HCT116 (cell line): ENCODE measurements around the gene TBC1D19. TPM values are rescaled to one million over a fixed set of nuclear protein-coding genes. Genes with fewer than 3 reads are reported as not detected.

Experiments
- ATAC-seq: fragments of 200-7000 bp; cut with Tn5 transposase; 2 replicates; pipeline ENCODE4 v1.9.1; 2020; ENCODE audit warnings: mild to moderate bottlenecking, moderate library complexity
- BruUV-seq: library from RNA; stranded (reverse); fragments of 400-500 nt; replicated peaks from 2 replicates; lab custom pipeline; 2021; lab: Mats Ljungman, UMichigan
- CTCF ChIA-PET: fragments of 300-600 bp; sonication (Branson Sonifier 250); formaldehyde crosslinking; loops from one replicate; lab custom pipeline; 2021; ENCODE audit warnings: antibody characterized with exemption; lab: Charles Lee
- POLR2A ChIA-PET: fragments of 300-600, 350-600 bp; sonication (Branson Sonifier 250); formaldehyde crosslinking; loops from one replicate; lab custom pipeline; 2021; ENCODE audit warnings: antibody characterized with exemption; lab: Charles Lee
- RAD21 ChIA-PET, 2 experiments: fragments of 300-600 bp; sonication (Branson Sonifier 250); formaldehyde crosslinking; loops; one replicate each; lab custom pipeline; 2023; ENCODE audit warnings: low total read pairs in 2 of 2; ENCODE audit not compliant: uncharacterized antibody in 2 of 2, unreplicated experiment in 2 of 2, low non-redundant PET in 1 of 2; lab: Charles Lee
- DNase-seq: peaks from one replicate; pipeline ENCODE4 v3.0.0-alpha.2; 2010; ENCODE audit warnings: low read depth, low spot score
- H2AFZ ChIP-seq: fragments of 200-600 bp; shearing (Covaris generic), sonication (generic); 2 replicates; pipeline ENCODE4 v1.6.1; 2017; ENCODE audit warnings: low read depth, mixed run types, mixed read lengths, antibody characterized with exemption, low read length; ENCODE audit not compliant: poor library complexity, severe bottlenecking
- H3K27ac ChIP-seq: 2 replicates; pipeline ENCODE4 v1.5.1; 2012; ENCODE audit warnings: low read depth, low read length
- H3K27me3 ChIP-seq: fragments of 200-600 bp; sonication (generic); 2 replicates; pipeline ENCODE4 v1.6.1; 2016; ENCODE audit warnings: mixed run types, low read length, mixed read lengths; ENCODE audit not compliant: insufficient read depth
- H3K36me3 ChIP-seq, 2 experiments: fragments of 200-500 bp in 1 of 2; fragments of 200-600 bp in 1 of 2; sonication (Bioruptor generic) in 1 of 2; sonication (generic) in 1 of 2; 2 replicates each; pipeline versions ENCODE4 v1.5.1 to v1.6.1; 2014 to 2016; ENCODE audit warnings: low read length in 2 of 2, inconsistent platforms in 1 of 2, mixed read lengths in 1 of 2, mixed run types in 1 of 2; ENCODE audit not compliant: insufficient read depth in 2 of 2, control insufficient read depth in 1 of 2
- H3K4me1 ChIP-seq, 2 experiments: fragments of 200-600 bp in 1 of 2; sonication (generic) in 1 of 2; 2 replicates each; pipeline versions ENCODE4 v1.5.1 to v1.6.1; 2012 to 2017; ENCODE audit warnings: low read length in 2 of 2, inconsistent platforms in 1 of 2, mild to moderate bottlenecking in 1 of 2, mixed read lengths in 1 of 2, mixed run types in 1 of 2, moderate library complexity in 1 of 2; ENCODE audit not compliant: insufficient read depth in 2 of 2, control insufficient read depth in 1 of 2
- H3K4me2 ChIP-seq: fragments of 200-600 bp; sonication (generic); 2 replicates; pipeline ENCODE4 v1.6.1; 2017; ENCODE audit warnings: mixed run types, low read length, mixed read lengths
- H3K4me3 ChIP-seq, 2 experiments: fragments of 200-600 bp in 1 of 2; sonication (generic) in 1 of 2; replicated peaks in 1 of 2; 2 replicates each; pipeline ENCODE4 v1.5.1; 2011 to 2016; ENCODE audit warnings: low read length in 2 of 2, control low read depth in 1 of 2, low read depth in 1 of 2, mild to moderate bottlenecking in 1 of 2, mixed read lengths in 1 of 2, mixed run types in 1 of 2
- H3K79me2 ChIP-seq: fragments of 200-600 bp; sonication (generic); 2 replicates; pipeline ENCODE4 v1.6.1; 2017; ENCODE audit warnings: mild to moderate bottlenecking, mixed run types, low read length, moderate library complexity, mixed read lengths; ENCODE audit not compliant: insufficient read depth
- H3K9ac ChIP-seq: fragments of 200-600 bp; sonication (generic); 2 replicates; pipeline ENCODE4 v1.6.1; 2016; ENCODE audit warnings: low read length, mixed read lengths
- H3K9me2 ChIP-seq: fragments of 200-600 bp; sonication (generic), shearing (Covaris generic); 2 replicates; pipeline ENCODE4 v1.6.1; 2017; ENCODE audit warnings: mixed run types, mild to moderate bottlenecking, moderate library complexity; ENCODE audit not compliant: insufficient read depth
- H3K9me3 ChIP-seq, 2 experiments: fragments of 200-500 bp in 1 of 2; fragments of 200-600 bp in 1 of 2; sonication (Bioruptor generic) in 1 of 2; sonication (generic) in 1 of 2; 2 replicates each; pipeline ENCODE4 v1.6.1; 2014 to 2017; ENCODE audit warnings: low read length in 2 of 2, mixed read lengths in 2 of 2, inconsistent platforms in 1 of 2, low read depth in 1 of 2, mild to moderate bottlenecking in 1 of 2, mixed run types in 1 of 2, moderate library complexity in 1 of 2; ENCODE audit not compliant: control insufficient read depth in 1 of 2, insufficient read depth in 1 of 2
- H4K20me1 ChIP-seq: fragments of 200-600 bp; sonication (generic), shearing (Covaris generic); 2 replicates; pipeline ENCODE4 v1.6.1; 2017; ENCODE audit warnings: mixed run types, mild to moderate bottlenecking, moderate library complexity; ENCODE audit not compliant: insufficient read depth
- CBX3 ChIP-seq: IDR thresholded peaks from 2 replicates; pipeline ENCODE4 v1.6.1; 2012; ENCODE audit warnings: low read depth
- CTCF ChIP-seq, 3 experiments: fragments of 200-600 bp in 1 of 3; sonication (generic) in 1 of 3; IDR thresholded peaks in 2 of 3; conservative IDR thresholded peaks in 1 of 3; 2 replicates each; pipeline ENCODE4 v1.5.1; 2012 to 2017; ENCODE audit warnings: low read depth in 2 of 3, low read length in 2 of 3, antibody characterized with exemption in 1 of 3, borderline replicate concordance in 1 of 3, control low read depth in 1 of 3, mild to moderate bottlenecking in 1 of 3, mixed read lengths in 1 of 3, mixed run types in 1 of 3, moderate library complexity in 1 of 3; ENCODE audit not compliant: insufficient read depth in 1 of 3
- EGR1 ChIP-seq: IDR thresholded peaks from 2 replicates; pipeline ENCODE4 v1.6.1; 2012; ENCODE audit warnings: low read depth
- JUND ChIP-seq: IDR thresholded peaks from 2 replicates; pipeline ENCODE4 v1.6.1; 2012
- MAX ChIP-seq: IDR thresholded peaks from 2 replicates; pipeline ENCODE4 v1.6.1; 2012
- POLR2AphosphoS5 ChIP-seq: IDR thresholded peaks from 2 replicates; pipeline ENCODE4 v1.6.1; 2011; ENCODE audit warnings: mild to moderate bottlenecking, low read depth, low read length, moderate library complexity
- SIN3A ChIP-seq: IDR thresholded peaks from 2 replicates; pipeline ENCODE4 v1.6.1; 2012; ENCODE audit warnings: low read depth
- SRF ChIP-seq: IDR thresholded peaks from 2 replicates; pipeline ENCODE4 v1.6.1; 2012; ENCODE audit warnings: low read depth
- ZFX ChIP-seq: fragments of 450-650 bp; IDR thresholded peaks from 2 replicates; pipeline ENCODE4 v1.6.1; 2017
- intact Hi-C: fragments of 100-400 bp; cut with micrococcal nuclease; formaldehyde crosslinking; loops from 2 replicates; pipeline ENCODE4 v1.10.0; 2022
- total RNA-seq: library from RNA; stranded (reverse); gene quantifications from one replicate; pipeline ENCODE4 v1.2.1, GENCODE V29; 2021; ENCODE audit not compliant: unreplicated experiment

Gene TBC1D19
- total RNA-seq, 1 experiment from 2014 or later: 25.4 TPM

DNA sequence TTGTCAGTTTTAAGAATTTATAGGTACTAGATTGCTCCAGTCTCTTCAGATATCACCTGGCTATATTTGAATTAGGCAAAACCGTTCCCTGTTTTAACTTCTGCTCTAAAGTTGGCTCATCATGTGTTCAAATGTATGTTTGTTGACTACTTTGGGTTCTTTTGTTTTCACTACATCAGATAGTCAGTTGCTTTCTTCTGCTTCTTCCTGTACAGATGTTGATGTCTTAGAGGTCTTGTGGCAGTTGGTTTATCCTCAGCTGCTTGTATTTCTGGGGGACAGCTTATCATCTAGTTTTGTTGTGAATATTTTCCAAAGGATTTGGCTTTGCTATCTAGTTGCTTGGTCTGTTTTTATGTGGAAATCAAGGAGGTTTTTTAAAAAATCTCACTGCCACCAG lies 28.0 kb downstream of the TBC1D19 start (continued):
- no peak for TF ChIP-seq CTCF (IDR thresholded peaks at IDR 0.05 in 2 of 3, conservative IDR thresholded peaks at IDR 0.05 in 1 of 3; ENCODE audit: borderline replicate concordance in 1 of 3, insufficient read depth in 1 of 3, low read depth in 2 of 3, low read length in 2 of 3)

GRCh38 chr4:26613237-26613636 lies 29.4 kb downstream of the TBC1D19 start:
- H3K4me3 ChIP-seq: no peak overlapping the region
- H3K36me3 ChIP-seq: no peaks in the 10 kb centered on the region
- RAD21 ChIA-PET: no interaction called here
- intact Hi-C loops: no loop called here
- no peaks in the 10 kb centered on the region for H3K27me3 ChIP-seq
- H2AFZ ChIP-seq: no peak overlapping the region
- H3K4me2 ChIP-seq: no peak overlapping the region
- H3K9me2 ChIP-seq: no peaks in the 10 kb centered on the region
- H4K20me1 ChIP-seq: no peaks in the 10 kb centered on the region
- no TSS peak for BruUV-seq
- POLR2A ChIA-PET: interaction anchor here (1.0 kb wide), 1 partner anchor 30 kb away, joined by 3 read pairs; the partner anchor contains the start of gene TBC1D19
- H3K9me3 ChIP-seq: no peaks in the 10 kb centered on the region
- H3K4me1 ChIP-seq: no peaks in the 10 kb centered on the region
- peaks cover 22% of the 10 kb centered on the region for H3K79me2 ChIP-seq
- H3K27ac ChIP-seq: no peak overlapping the region
- CTCF ChIA-PET: no interaction called here
- DNase-seq: no peak
- no peak overlapping the region for H3K9ac ChIP-seq
- TF ChIP-seq SIN3A: no peak
- TF ChIP-seq JUND: no peak
- TF ChIP-seq POLR2AphosphoS5: no peak
- no peak for TF ChIP-seq MAX
- no peak for TF ChIP-seq CBX3
- no peak for TF ChIP-seq SRF
- no peak for TF ChIP-seq EGR1
- TF ChIP-seq ZFX: no peak
- no peak for ATAC-seq
